ENCODE measurements around the gene JHY. TPM values are rescaled to one million over a fixed set of nuclear protein-coding genes. Genes with fewer than 3 reads are reported as not detected.
"Not testable (repeated sequence)": the region's sequence is repeated elsewhere in the genome, so short reads cannot be mapped to it uniquely, and the experiment has no call there.

The JHY gene
- polyA plus RNA-seq, 1 donor: 7.5 TPM

DNA sequence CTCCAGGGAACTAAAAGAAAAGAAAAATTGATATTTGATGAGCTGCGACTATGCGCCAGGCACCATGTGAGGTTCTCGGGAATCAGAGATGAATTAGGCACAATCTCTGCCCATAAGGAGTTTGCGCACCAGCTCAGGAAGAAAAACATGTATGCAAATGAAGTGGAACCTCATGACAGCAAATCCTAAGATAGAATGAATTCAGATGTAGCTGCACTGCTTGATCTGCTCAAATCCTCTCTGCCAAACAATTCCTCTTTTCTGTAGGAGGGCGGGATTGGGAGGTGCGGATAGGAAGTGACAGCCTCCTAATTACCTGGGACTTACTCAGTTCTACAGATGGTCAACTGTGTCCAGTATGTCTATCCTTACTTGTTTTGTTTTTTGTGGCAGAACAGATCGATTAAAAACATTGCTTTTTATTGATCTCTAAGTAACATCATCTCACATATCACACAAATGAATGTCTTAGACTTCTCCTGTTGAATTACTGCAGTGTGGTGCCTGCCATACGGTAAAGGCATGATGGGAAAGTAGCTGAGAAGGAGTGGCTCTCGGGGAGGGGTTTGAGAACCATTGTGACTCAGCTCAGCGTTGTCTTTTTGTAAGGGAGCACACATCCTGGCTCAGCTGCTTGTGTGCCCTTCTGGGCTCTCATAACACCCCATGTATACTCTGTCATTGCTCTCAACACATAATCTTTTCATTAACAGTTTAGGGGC lies 30.3 kb upstream of the JHY start:
- no peak for DNase-seq
- no CpG with 5 or more reads among the region's 10 CpGs for WGBS (ENCODE audit: insufficient coverage, low lambda C conversion rate)
- no peak overlapping the region for H3K27ac ChIP-seq (ENCODE audit: low read length)

DNA sequence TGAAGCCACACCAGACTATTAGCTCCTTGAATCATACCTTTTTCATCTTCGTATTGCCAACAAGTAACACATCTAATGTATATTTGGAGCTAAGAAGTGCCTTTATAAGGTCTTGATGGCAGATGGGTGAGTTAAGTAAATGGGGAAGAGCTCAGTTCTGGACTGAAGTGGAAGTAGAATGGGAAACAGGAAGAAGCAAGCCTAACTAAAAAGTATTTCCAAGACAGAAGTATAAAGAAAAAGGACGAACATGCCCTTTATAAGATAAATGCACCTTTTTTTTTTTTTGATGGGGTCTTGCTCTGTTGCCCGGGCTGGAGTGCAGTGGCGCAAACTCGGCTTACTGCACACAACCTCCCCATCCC lies 29.8 kb upstream of the JHY start:
- no peak for DNase-seq
- Histone ChIP-seq H3K27ac (ENCODE audit: low read length) (no peak overlapping the region), H3K36me3 (ENCODE audit: control insufficient read depth, insufficient read depth, low read length) (no peaks in the 10 kb centered on the region), H3K9me3 (ENCODE audit: control insufficient read depth, low read depth, low read length) (no peaks in the 10 kb centered on the region), H3K4me3 (ENCODE audit: low read length) (no peak overlapping the region), H3K4me1 (ENCODE audit: control insufficient read depth, insufficient read depth, low read length) (no peaks in the 10 kb centered on the region), H3K27me3 (ENCODE audit: control insufficient read depth, insufficient read depth, low read length) (peaks cover 9% of the 10 kb centered on the region)
- no CpG with 5 or more reads among the region's 5 CpGs for WGBS (ENCODE audit: insufficient coverage, low lambda C conversion rate)

More for the DNA sequence above, 30.3 kb upstream of the JHY start:
- Histone ChIP-seq H3K9me3 (ENCODE audit: control insufficient read depth, low read depth, low read length) (no peaks in the 10 kb centered on the region), H3K4me3 (ENCODE audit: low read length) (no peak overlapping the region), H3K36me3 (ENCODE audit: control insufficient read depth, insufficient read depth, low read length) (no peaks in the 10 kb centered on the region), H3K27me3 (ENCODE audit: control insufficient read depth, insufficient read depth, low read length) (peaks cover 9% of the 10 kb centered on the region), H3K4me1 (ENCODE audit: control insufficient read depth, insufficient read depth, low read length) (no peaks in the 10 kb centered on the region)

DNA sequence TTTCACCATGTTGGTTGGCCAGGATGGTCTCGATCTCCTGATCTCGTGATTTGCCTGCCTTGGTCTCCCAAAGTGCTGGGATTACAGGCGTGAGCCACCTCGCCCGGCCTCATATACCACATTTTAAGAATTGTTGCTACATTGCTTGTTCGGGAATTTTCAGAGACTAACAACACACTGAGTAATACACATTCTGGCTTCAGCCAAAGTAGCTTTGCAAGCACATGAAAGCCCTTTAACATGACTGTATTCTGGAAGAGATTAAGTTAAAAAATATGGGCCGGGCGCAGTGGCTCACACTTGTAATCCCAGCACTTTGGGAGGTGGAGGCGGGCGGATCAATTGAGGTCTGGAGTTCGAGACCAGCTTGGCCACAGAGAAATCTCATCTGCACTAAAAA lies 29.3 kb upstream of the JHY start:
- H3K4me3 ChIP-seq (ENCODE audit: low read length): no peak overlapping the region
- H3K9me3 ChIP-seq (ENCODE audit: control insufficient read depth, low read depth, low read length): no peaks in the 10 kb centered on the region
- no peaks in the 10 kb centered on the region for H3K36me3 ChIP-seq (ENCODE audit: control insufficient read depth, insufficient read depth, low read length)
- 100% methylated on average over 1 of the region's 11 CpGs for WGBS (ENCODE audit: insufficient coverage, low lambda C conversion rate)
- DNase-seq: no peak
- H3K4me1 ChIP-seq (ENCODE audit: control insufficient read depth, insufficient read depth, low read length): no peaks in the 10 kb centered on the region
- no peak overlapping the region for H3K27ac ChIP-seq (ENCODE audit: low read length)
- peaks cover 9% of the 10 kb centered on the region for H3K27me3 ChIP-seq (ENCODE audit: control insufficient read depth, insufficient read depth, low read length)

DNA sequence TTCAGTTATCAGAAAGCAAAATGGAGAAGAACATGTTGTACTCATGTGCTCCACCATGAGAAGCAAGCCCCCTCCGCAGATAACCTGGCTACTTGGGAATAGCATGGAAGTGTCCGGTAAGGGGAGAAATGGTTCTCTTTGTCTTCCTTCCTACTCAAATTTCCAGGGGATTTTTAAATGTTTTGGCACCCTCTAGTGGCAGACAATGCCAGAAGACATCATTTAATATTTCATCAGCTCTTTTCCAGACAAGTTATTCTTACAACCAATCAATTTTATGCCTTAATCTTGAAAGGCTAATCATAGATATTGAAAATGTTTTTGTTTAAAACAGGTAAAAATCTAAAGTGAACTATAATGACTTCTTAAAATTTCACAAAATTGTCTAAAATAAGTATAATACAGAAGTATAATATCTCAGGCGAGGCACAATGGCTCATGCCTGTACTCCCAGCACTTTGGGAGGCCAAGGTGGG lies 28.6 kb upstream of the JHY start:
- H3K36me3 ChIP-seq (ENCODE audit: control insufficient read depth, insufficient read depth, low read length): no peaks in the 10 kb centered on the region
- no peak overlapping the region for H3K27ac ChIP-seq (ENCODE audit: low read length)
- H3K27me3 ChIP-seq (ENCODE audit: control insufficient read depth, insufficient read depth, low read length): peaks cover 9% of the 10 kb centered on the region
- peak; percentile 44 to 48 for DNase-seq
- no CpG with 5 or more reads among the region's 3 CpGs for WGBS (ENCODE audit: insufficient coverage, low lambda C conversion rate)
- no peaks in the 10 kb centered on the region for H3K4me1 ChIP-seq (ENCODE audit: control insufficient read depth, insufficient read depth, low read length)
- H3K9me3 ChIP-seq (ENCODE audit: control insufficient read depth, low read depth, low read length): no peaks in the 10 kb centered on the region
- H3K4me3 ChIP-seq (ENCODE audit: low read length): no peak overlapping the region

DNA sequence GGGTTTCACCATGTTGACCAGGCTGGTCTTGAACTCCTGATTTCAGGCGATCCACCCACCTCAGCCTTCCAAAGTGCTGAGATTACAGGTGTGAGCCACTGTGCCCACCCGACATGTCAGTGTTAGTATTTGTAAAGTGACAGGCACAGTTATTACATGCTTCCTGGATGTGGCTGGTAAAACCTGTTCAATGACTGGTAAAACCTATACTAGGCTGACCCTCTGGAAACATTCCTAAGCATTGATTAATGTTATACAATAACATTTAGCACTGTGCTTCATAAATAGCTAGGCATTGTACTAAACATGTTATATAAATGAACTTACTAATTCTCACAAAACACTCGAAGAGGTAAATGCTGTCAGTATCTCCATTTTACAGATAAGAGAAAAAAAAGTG lies 20.9 kb upstream of the JHY start:
- H3K9me3 ChIP-seq (ENCODE audit: control insufficient read depth, low read depth, low read length): no peaks in the 10 kb centered on the region
- no peak overlapping the region for H3K4me3 ChIP-seq (ENCODE audit: low read length)
- no peaks in the 10 kb centered on the region for H3K4me1 ChIP-seq (ENCODE audit: control insufficient read depth, insufficient read depth, low read length)
- no peaks in the 10 kb centered on the region for H3K36me3 ChIP-seq (ENCODE audit: control insufficient read depth, insufficient read depth, low read length)
- WGBS (ENCODE audit: insufficient coverage, low lambda C conversion rate): no CpG with 5 or more reads among the region's 3 CpGs
- H3K27me3 ChIP-seq (ENCODE audit: control insufficient read depth, insufficient read depth, low read length): peaks cover 14% of the 10 kb centered on the region
- DNase-seq: no peak
- H3K27ac ChIP-seq (ENCODE audit: low read length): no peak overlapping the region

DNA sequence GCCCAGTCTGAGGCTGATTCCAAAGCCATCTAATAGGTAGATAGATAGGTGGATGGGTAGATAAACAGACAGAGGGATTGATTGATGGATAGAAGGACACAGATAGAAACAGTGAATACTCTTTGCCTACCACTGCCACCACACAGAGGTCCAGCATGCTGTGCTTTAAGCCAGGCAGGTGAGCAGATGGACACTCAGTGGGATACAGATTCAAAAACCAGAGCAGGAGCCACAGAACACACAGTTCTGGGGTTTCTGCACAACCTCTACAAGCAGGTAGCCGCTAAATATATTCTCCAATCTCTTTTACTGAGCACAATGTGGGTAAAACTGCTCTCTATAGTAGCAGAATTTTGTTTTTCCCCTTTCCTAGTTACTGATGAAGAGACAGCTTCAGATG lies 20.5 kb upstream of the JHY start:
- peaks cover 14% of the 10 kb centered on the region for H3K27me3 ChIP-seq (ENCODE audit: control insufficient read depth, insufficient read depth, low read length)
- no peak for DNase-seq
- no peak overlapping the region for H3K4me3 ChIP-seq (ENCODE audit: low read length)
- H3K9me3 ChIP-seq (ENCODE audit: control insufficient read depth, low read depth, low read length): no peaks in the 10 kb centered on the region
- WGBS (ENCODE audit: insufficient coverage, low lambda C conversion rate): 60% methylated on average over 1 of the region's 1 CpG
- H3K36me3 ChIP-seq (ENCODE audit: control insufficient read depth, insufficient read depth, low read length): no peaks in the 10 kb centered on the region
- H3K4me1 ChIP-seq (ENCODE audit: control insufficient read depth, insufficient read depth, low read length): no peaks in the 10 kb centered on the region
- H3K27ac ChIP-seq (ENCODE audit: low read length): no peak overlapping the region

DNA sequence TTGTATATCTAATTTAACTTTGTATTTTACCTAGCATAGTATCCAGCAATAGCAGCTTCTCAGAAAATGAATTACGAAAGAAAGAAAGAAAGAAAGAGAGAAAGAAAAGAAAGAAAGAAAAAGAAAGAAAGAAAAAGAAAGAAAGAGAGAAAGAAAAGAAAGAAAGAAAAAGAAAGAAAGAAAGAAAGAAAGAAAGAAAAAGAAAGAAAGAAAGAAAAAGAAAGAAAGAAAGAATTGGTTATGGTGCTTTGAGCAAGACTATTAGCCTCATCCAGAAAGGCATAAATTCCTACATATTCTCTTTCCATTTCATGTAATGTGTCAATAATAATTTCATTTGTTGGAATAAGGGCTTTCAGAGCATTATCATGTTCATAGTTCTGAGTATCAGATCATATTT lies 19.4 kb upstream of the JHY start:
- H3K9me3 ChIP-seq (ENCODE audit: control insufficient read depth, low read depth, low read length); H3K27ac ChIP-seq (ENCODE audit: low read length); H3K4me3 ChIP-seq (ENCODE audit: low read length); H3K4me1 ChIP-seq (ENCODE audit: control insufficient read depth, insufficient read depth, low read length); H3K36me3 ChIP-seq (ENCODE audit: control insufficient read depth, insufficient read depth, low read length); DNase-seq: not testable (repeated sequence)
- 100% methylated on average over 1 of the region's 1 CpG for WGBS (ENCODE audit: insufficient coverage, low lambda C conversion rate)
- peaks cover 17% of the 10 kb centered on the region for H3K27me3 ChIP-seq (ENCODE audit: control insufficient read depth, insufficient read depth, low read length)

DNA sequence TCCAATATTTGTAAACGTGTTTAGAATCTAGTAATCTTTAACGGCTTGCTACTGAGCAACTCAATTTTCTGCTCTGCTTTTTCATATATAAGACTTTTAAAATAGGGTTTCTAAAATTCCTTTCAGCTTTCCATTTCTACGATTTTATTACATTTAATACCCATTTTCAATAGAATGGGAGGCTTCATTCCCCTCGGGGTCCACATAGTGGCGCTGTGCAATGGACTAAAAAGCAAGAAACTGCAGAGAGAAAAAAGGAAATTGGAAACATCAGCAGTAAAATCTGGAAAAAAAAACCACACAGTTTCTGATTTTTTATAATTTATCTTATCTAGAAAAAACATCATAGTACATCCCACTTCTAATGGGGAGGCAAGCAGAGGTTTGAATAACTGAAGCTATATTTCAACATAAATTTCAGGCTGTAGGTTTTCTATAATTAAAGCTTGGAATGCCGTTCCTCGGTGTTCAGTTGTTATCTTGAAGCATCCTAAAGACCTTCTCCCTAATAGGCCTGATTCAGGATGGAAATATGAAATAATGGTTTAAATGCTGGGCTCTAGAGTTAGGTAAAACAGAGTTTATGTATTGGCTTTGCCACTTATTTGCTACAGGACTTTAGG lies 18.7 kb upstream of the JHY start:
- H3K4me3 ChIP-seq (ENCODE audit: low read length): no peak overlapping the region
- H3K27ac ChIP-seq (ENCODE audit: low read length): no peak overlapping the region
- 21% methylated on average over 5 of the region's 7 CpGs for WGBS (ENCODE audit: insufficient coverage, low lambda C conversion rate)
- H3K9me3 ChIP-seq (ENCODE audit: control insufficient read depth, low read depth, low read length): no peaks in the 10 kb centered on the region
- H3K4me1 ChIP-seq (ENCODE audit: control insufficient read depth, insufficient read depth, low read length): no peaks in the 10 kb centered on the region
- no peaks in the 10 kb centered on the region for H3K36me3 ChIP-seq (ENCODE audit: control insufficient read depth, insufficient read depth, low read length)
- no peak for DNase-seq
- H3K27me3 ChIP-seq (ENCODE audit: control insufficient read depth, insufficient read depth, low read length): peaks cover 17% of the 10 kb centered on the region

DNA sequence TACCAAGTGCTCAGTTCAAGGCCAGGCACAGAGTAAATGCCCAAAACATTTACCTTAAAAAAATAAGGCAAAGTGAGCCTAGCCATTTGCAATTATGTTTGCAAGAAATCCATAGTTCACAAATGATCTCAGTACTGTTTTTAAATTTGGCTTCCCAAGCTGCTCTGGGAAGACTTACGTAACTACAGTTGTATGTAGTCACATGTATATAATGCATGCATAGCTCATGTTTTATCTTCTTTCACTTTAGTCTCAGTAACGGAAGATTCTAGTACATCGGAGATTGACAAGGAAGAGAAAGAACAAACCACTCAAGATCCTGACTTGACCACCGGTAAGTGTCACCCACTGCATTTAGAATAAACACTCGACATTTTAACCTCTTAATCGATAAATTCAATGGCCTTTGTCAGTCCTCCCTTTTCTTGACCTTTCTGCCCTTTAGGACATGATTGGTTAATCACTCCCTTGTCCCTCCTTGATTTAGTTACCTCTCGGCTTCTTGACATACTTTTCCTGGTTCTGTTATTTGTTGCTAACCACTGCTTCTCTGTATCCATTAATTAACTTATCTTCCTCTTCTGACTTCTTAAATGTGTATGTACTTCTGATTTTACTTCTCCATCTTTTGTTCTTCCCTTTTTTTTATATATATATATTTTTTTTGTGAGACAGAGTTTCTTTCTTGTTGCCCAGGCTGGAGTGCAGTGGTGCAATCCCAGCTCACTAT lies 18.0 kb upstream of the JHY start:
- DNase-seq: no peak
- 93% methylated on average over 3 of the region's 7 CpGs for WGBS (ENCODE audit: insufficient coverage, low lambda C conversion rate)

DNA sequence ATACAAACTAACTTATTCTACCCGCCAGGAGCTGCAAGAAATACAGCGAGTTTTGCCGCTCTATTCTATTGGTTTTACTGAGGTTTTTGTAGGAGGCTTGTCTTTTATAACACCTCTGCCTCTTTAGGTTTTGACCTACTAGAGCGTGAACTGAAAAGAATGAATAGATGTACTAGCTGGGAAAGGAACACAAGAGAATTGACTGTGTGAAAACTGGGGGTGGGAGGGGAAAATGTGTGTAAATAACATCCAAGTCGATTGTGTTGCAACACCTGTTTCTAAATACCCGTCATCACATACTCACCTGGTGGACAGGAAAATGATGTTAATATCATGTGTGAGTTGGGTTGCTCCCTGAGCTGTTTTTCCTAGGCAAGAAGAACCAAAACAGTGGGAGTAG lies 12.9 kb upstream of the JHY start:
- DNase-seq: no peak
- Histone ChIP-seq H3K4me3 (ENCODE audit: low read length) (no peak overlapping the region), H3K36me3 (ENCODE audit: control insufficient read depth, insufficient read depth, low read length) (no peaks in the 10 kb centered on the region), H3K27me3 (ENCODE audit: control insufficient read depth, insufficient read depth, low read length) (peaks cover 4% of the 10 kb centered on the region), H3K4me1 (ENCODE audit: control insufficient read depth, insufficient read depth, low read length) (no peaks in the 10 kb centered on the region), H3K9me3 (ENCODE audit: control insufficient read depth, low read depth, low read length) (no peaks in the 10 kb centered on the region), H3K27ac (ENCODE audit: low read length) (no peak overlapping the region)
- no CpG with 5 or more reads among the region's 6 CpGs for WGBS (ENCODE audit: insufficient coverage, low lambda C conversion rate)

More for the DNA sequence above, 18.0 kb upstream of the JHY start:
- H3K27ac ChIP-seq (ENCODE audit: low read length): no peak overlapping the region
- H3K27me3 ChIP-seq (ENCODE audit: control insufficient read depth, insufficient read depth, low read length): peaks cover 17% of the 10 kb centered on the region
- no peak overlapping the region for H3K4me3 ChIP-seq (ENCODE audit: low read length)
- H3K36me3 ChIP-seq (ENCODE audit: control insufficient read depth, insufficient read depth, low read length): no peaks in the 10 kb centered on the region
- H3K9me3 ChIP-seq (ENCODE audit: control insufficient read depth, low read depth, low read length): no peaks in the 10 kb centered on the region
- no peaks in the 10 kb centered on the region for H3K4me1 ChIP-seq (ENCODE audit: control insufficient read depth, insufficient read depth, low read length)
